OCI-M1 (cell line): ENCODE data around the gene LUC7L.
"Not testable (repeated sequence)": the region's sequence is repeated elsewhere in the genome, so short reads cannot be mapped to it uniquely, and the experiment has no call there.

Experiments used
- DNase-seq: peaks from one replicate; lab custom pipeline; 2025; lab: John Stamatoyannopoulos, UW

The LUC7L gene

GRCh38 chr16:263944-264343, 34.7 kb upstream of the LUC7L start:
- no peak for DNase-seq

GRCh38 chr16:263182-263774, 34.0 kb upstream of the LUC7L start:
- no peak for DNase-seq

- DNase-seq: no peak
Observed at GRCh38 chr16:262121-262745, 33.0 kb upstream of the LUC7L start.

- DNase-seq: no peak
Observed at GRCh38 chr16:261031-261691, 31.9 kb upstream of the LUC7L start.

- no peak for DNase-seq
Observed at GRCh38 chr16:260326-260725, 31.1 kb upstream of the LUC7L start.

- DNase-seq: no peak
Observed at GRCh38 chr16:259814-260253, 30.6 kb upstream of the LUC7L start.

GRCh38 chr16:259226-259625, 30.0 kb upstream of the LUC7L start:
- DNase-seq: peak; percentile 77

GRCh38 chr16:258091-258490, 28.8 kb upstream of the LUC7L start:
- not testable (repeated sequence) for DNase-seq

GRCh38 chr16:255183-255582, 25.9 kb upstream of the LUC7L start:
- DNase-seq: no peak

GRCh38 chr16:254461-254860, 25.2 kb upstream of the LUC7L start:
- no peak for DNase-seq

- no peak for DNase-seq
Observed at GRCh38 chr16:253833-254232, 24.6 kb upstream of the LUC7L start.

- DNase-seq: peak; percentile 58
Observed at GRCh38 chr16:252366-253337, 23.4 kb upstream of the LUC7L start.

GRCh38 chr16:249431-249830, 20.2 kb upstream of the LUC7L start:
- DNase-seq: no peak

- no peak for DNase-seq
Observed at GRCh38 chr16:247027-247426, 17.8 kb upstream of the LUC7L start.

GRCh38 chr16:245105-245504, 15.9 kb upstream of the LUC7L start:
- no peak for DNase-seq

GRCh38 chr16:243348-243747, 14.1 kb upstream of the LUC7L start:
- DNase-seq: no peak

GRCh38 chr16:242281-242680, 13.0 kb upstream of the LUC7L start:
- DNase-seq: no peak

- DNase-seq: no peak
Observed at GRCh38 chr16:240559-240958, 11.3 kb upstream of the LUC7L start.

GRCh38 chr16:239948-240277, 10.7 kb upstream of the LUC7L start:
- DNase-seq: peak; percentile 8

- peak; percentile 96 for DNase-seq
Observed at GRCh38 chr16:234468-235305, 5.4 kb upstream of the LUC7L start, which contains the start of gene FAM234A. TSS of gene FAM234A (plus strand) at chr16:234821. CDS start at chr16:254414, 19,593 bp downstream.

- no peak for DNase-seq
Observed at GRCh38 chr16:230949-231348, 1.7 kb upstream of the LUC7L start.
